Measurements from ENCODE around the gene WASF3.

DNA sequence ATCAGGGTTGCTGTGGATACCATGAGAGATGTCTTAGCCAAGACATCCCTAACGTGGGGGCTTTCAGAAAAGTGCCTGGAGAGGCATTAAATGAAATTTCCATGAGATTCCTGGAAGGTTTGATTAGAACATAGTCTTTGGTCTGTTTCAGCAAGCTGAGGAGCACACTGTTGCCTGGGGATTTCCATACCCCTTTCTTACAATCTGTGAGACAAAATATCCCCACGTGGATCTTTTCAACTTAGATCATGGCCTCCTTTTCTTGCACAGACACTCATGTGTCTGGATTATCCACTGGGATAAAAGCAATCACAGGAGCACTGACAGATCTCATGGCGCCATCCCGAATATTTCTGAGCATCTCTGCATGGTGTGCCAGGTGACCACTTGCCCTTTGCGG is 161.4 kb downstream of the WASF3 start:
- no peak for TF ChIP-seq EZH2 (IDR thresholded peaks at IDR 0.05; ENCODE audit: low read length, unreplicated experiment)
- TF ChIP-seq, protein P1, sequence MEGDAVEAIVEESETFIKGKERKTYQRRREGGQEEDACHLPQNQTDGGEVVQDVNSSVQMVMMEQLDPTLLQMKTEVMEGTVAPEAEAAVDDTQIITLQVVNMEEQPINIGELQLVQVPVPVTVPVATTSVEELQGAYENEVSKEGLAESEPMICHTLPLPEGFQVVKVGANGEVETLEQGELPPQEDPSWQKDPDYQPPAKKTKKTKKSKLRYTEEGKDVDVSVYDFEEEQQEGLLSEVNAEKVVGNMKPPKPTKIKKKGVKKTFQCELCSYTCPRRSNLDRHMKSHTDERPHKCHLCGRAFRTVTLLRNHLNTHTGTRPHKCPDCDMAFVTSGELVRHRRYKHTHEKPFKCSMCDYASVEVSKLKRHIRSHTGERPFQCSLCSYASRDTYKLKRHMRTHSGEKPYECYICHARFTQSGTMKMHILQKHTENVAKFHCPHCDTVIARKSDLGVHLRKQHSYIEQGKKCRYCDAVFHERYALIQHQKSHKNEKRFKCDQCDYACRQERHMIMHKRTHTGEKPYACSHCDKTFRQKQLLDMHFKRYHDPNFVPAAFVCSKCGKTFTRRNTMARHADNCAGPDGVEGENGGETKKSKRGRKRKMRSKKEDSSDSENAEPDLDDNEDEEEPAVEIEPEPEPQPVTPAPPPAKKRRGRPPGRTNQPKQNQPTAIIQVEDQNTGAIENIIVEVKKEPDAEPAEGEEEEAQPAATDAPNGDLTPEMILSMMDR (conservative IDR thresholded peaks at IDR 0.05; ENCODE audit: low read depth, low read length), result no peak
- no peak for TF ChIP-seq EZH2phosphoT487 (IDR thresholded peaks at IDR 0.05; ENCODE audit: borderline replicate concordance, low read length)

Data from PC-3 (cell line).